Measurements from ENCODE around the gene STK16. TPM values are rescaled to one million over a fixed set of nuclear protein-coding genes. Genes with fewer than 3 reads are reported as not detected.

STK16 gene
- total and polyA plus RNA-seq, 2 of the 13 experiments (the other 11 are each of a cell fraction or from before 2014, with no cell fraction given): 28.0 to 50.9 TPM

GRCh38 chr2:219249203-219249980 is 4.1 kb downstream of the STK16 start (continued):
- TF ChIP-seq ZNF275 (CRISPR knock-in tag; IDR thresholded peaks at IDR 0.05; ENCODE audit: borderline replicate concordance): 0 out of 2 replicates have a peak, but pooled peaks have one; percentile 4
- no peak for TF ChIP-seq TRAFD1 (CRISPR knock-in tag; IDR thresholded peaks at IDR 0.05; ENCODE audit: borderline replicate concordance)
- 0 out of 2 replicates have a peak, but pooled peaks have one; percentile 64 for TF ChIP-seq SMYD3 (CRISPR knock-in tag; IDR thresholded peaks at IDR 0.05)
- no peak for TF ChIP-seq MED13 (CRISPR knock-in tag; IDR thresholded peaks at IDR 0.05)
- no peak for TF ChIP-seq ZNF407 (CRISPR knock-in tag; IDR thresholded peaks at IDR 0.05; ENCODE audit: not compliant biosample characterization)
- 0 out of 2 replicates have a peak, but pooled peaks have one; percentile 35 for TF ChIP-seq ZHX2 (IDR thresholded peaks at IDR 0.05; ENCODE audit: low read depth)
- no peak for TF ChIP-seq ZHX2 (CRISPR knock-in tag; IDR thresholded peaks at IDR 0.05; ENCODE audit: borderline replicate concordance)
- TF ChIP-seq ZNF234 (CRISPR knock-in tag; conservative IDR thresholded peaks at IDR 0.05): no peak
- TF ChIP-seq CAMTA2 (CRISPR knock-in tag; IDR thresholded peaks at IDR 0.05; ENCODE audit: borderline replicate concordance): no peak
- TF ChIP-seq MED8 (CRISPR knock-in tag; IDR thresholded peaks at IDR 0.05; ENCODE audit: insufficient replicate concordance): no peak
